ENCODE results near the gene FRMD4B.

The FRMD4B gene

GRCh38 chr3:69166446-69166845, 219.4 kb downstream of the FRMD4B start:
- no peak for DNase-seq

- no peak for DNase-seq
These were observed 220.1 kb downstream of the FRMD4B start for GRCh38 chr3:69165744-69166143.

GRCh38 chr3:69164296-69164695, 221.6 kb downstream of the FRMD4B start:
- no peak for DNase-seq

- no peak for DNase-seq
These were observed 223.4 kb downstream of the FRMD4B start for GRCh38 chr3:69162308-69162980.

- peak; percentile 81 for DNase-seq
These were observed 224.1 kb downstream of the FRMD4B start for GRCh38 chr3:69161587-69162307.

- no peak for DNase-seq
These were observed 225.4 kb downstream of the FRMD4B start for GRCh38 chr3:69160525-69160924.

GRCh38 chr3:69160107-69160506, 225.8 kb downstream of the FRMD4B start:
- DNase-seq, result no peak

- DNase-seq, result no peak
These were observed 236.3 kb downstream of the FRMD4B start for GRCh38 chr3:69149586-69149985.

- DNase-seq, result no peak
These were observed 240.2 kb downstream of the FRMD4B start for GRCh38 chr3:69145688-69146087.

GRCh38 chr3:69144631-69145245, 241.2 kb downstream of the FRMD4B start:
- DNase-seq, result peak; percentile 62

GRCh38 chr3:69143612-69144011, 242.3 kb downstream of the FRMD4B start:
- DNase-seq, result peak; percentile 44

GRCh38 chr3:69142797-69143454, 243.0 kb downstream of the FRMD4B start:
- no peak for DNase-seq

GRCh38 chr3:69142090-69142489, 243.8 kb downstream of the FRMD4B start:
- DNase-seq, result no peak

- no peak for DNase-seq
These were observed 244.6 kb downstream of the FRMD4B start for GRCh38 chr3:69141313-69141712.

- DNase-seq, result no peak
These were observed 248.5 kb downstream of the FRMD4B start for GRCh38 chr3:69137412-69137811.

GRCh38 chr3:69137005-69137404, 248.9 kb downstream of the FRMD4B start:
- DNase-seq, result no peak

- DNase-seq, result no peak
These were observed 255.2 kb downstream of the FRMD4B start for GRCh38 chr3:69130689-69131088.

GRCh38 chr3:69129531-69129930, 256.4 kb downstream of the FRMD4B start:
- DNase-seq, result no peak

- no peak for DNase-seq
These were observed 257.4 kb downstream of the FRMD4B start for GRCh38 chr3:69128509-69128908.

GRCh38 chr3:69126999-69127398, 258.9 kb downstream of the FRMD4B start:
- DNase-seq, result no peak

- DNase-seq, result no peak
These were observed 259.7 kb downstream of the FRMD4B start for GRCh38 chr3:69126216-69126615.

- no peak for DNase-seq
These were observed 263.5 kb downstream of the FRMD4B start, which contains the start of gene LMOD3 for GRCh38 chr3:69122403-69122802. TSS of gene LMOD3 (minus strand) at chr3:69122595. CDS start at chr3:69122386, 209 bp downstream.

- DNase-seq, result no peak
These were observed 263.9 kb downstream of the FRMD4B start for GRCh38 chr3:69121950-69122349.

GRCh38 chr3:69121513-69121912, 264.4 kb downstream of the FRMD4B start:
- no peak for DNase-seq

All from hematopoietic multipotent progenitor cell treated with erythropoietin and hydrocortisone succinate and interleukin-3 and kit ligand, for 4 days (in vitro differentiated cells).